HepG2 (cell line): ENCODE measurements around the gene ZNF155. TPM values are rescaled to one million over a fixed set of nuclear protein-coding genes. Genes with fewer than 3 reads are reported as not detected.

Experiments
- E2F1 ChIP-seq: sonication (generic); formaldehyde crosslinking; IDR thresholded peaks from 2 replicates; pipeline ENCODE4 v1.5.0; 2020; ENCODE audit warnings: missing genetic modification reagents
- HOMEZ ChIP-seq: IDR thresholded peaks from 2 replicates; pipeline ENCODE4 v1.6.1; 2016; ENCODE audit warnings: low read depth
- KDM2A ChIP-seq: sonication (generic); formaldehyde crosslinking; IDR thresholded peaks from 2 replicates; pipeline ENCODE4 v1.4.0; 2020; ENCODE audit warnings: low read depth, missing genetic modification reagents, borderline replicate concordance
- KDM6A ChIP-seq: IDR thresholded peaks from 2 replicates; pipeline ENCODE4 v1.6.1; 2016; ENCODE audit warnings: low read depth
- KLF16 ChIP-seq, 2 experiments: sonication (generic) in 1 of 2; formaldehyde crosslinking in 1 of 2; IDR thresholded peaks; 2 replicates each; pipeline versions ENCODE4 v1.6.1 to v1.8.0; 2016 to 2023; ENCODE audit warnings: missing genetic modification reagents in 2 of 2, missing compliant biosample characterization in 1 of 2
- MIER3 ChIP-seq: IDR thresholded peaks from 2 replicates; pipeline ENCODE4 v1.6.1; 2016; ENCODE audit warnings: missing compliant biosample characterization, borderline replicate concordance
- POLR2A ChIP-seq, 2 experiments: IDR thresholded peaks; 2 replicates each; pipeline ENCODE4 v1.6.1; 2011; ENCODE audit warnings: low read depth in 2 of 2, low read length in 2 of 2, mild to moderate bottlenecking in 1 of 2, moderate library complexity in 1 of 2; ENCODE audit not compliant: insufficient read depth in 1 of 2
- ZNF282 ChIP-seq: fragments of 450-650 bp; IDR thresholded peaks from 2 replicates; pipeline ENCODE4 v1.6.1; 2018; ENCODE audit not compliant: partially characterized antibody
- ZNF343 ChIP-seq: sonication (generic); formaldehyde crosslinking; IDR thresholded peaks from 2 replicates; pipeline ENCODE4 v1.4.0; 2020; ENCODE audit warnings: mild to moderate bottlenecking, missing genetic modification reagents
- ZNF547 ChIP-seq: sonication (generic); formaldehyde crosslinking; IDR thresholded peaks from 2 replicates; pipeline ENCODE4 v1.5.1; 2020; ENCODE audit warnings: mild to moderate bottlenecking, missing genetic modification reagents
- ZNF563 ChIP-seq: sonication (generic); formaldehyde crosslinking; IDR thresholded peaks from 2 replicates; pipeline ENCODE4 v1.8.0; 2022; ENCODE audit warnings: mild to moderate bottlenecking, moderate library complexity, missing genetic modification reagents
- ZNF605 ChIP-seq: sonication (generic); formaldehyde crosslinking; IDR thresholded peaks from 2 replicates; pipeline ENCODE4 v1.8.0; 2022; ENCODE audit warnings: mild to moderate bottlenecking, missing genetic modification reagents
- ZNF766 ChIP-seq: sonication (generic); formaldehyde crosslinking; IDR thresholded peaks from 2 replicates; pipeline ENCODE4 v1.5.0; 2020; ENCODE audit warnings: missing genetic modification reagents, borderline replicate concordance
- polyA plus RNA-seq, 8 experiments: library from polyadenylated mRNA; depleted of rRNA in 3 of 8; stranded (reverse) in 7 of 8; unstranded in 1 of 8; fragments of >200 nt; fragmentation: Illumina TruSeq in 4 of 8; extraction: Trizol in 4 of 8; gene quantifications; 2 replicates each; pipeline versions ENCODE4 v1.2.1 to v1.2.3, GENCODE V29; 2011 to 2016; ENCODE audit warnings: low read depth in 4 of 8, missing spikeins in 1 of 8, mixed read lengths in 1 of 8; ENCODE audit not compliant: insufficient read depth in 1 of 8
- total RNA-seq, 5 experiments: library from RNA; depleted of rRNA; stranded (reverse); fragments of >200 nt; fragmentation: Illumina TruSeq; extraction: Trizol; gene quantifications; 2 replicates each; pipeline ENCODE4 v1.2.3, GENCODE V29; 2016; ENCODE audit warnings: low read depth in 1 of 5
- TF ChIP-seq, protein P1 (sequence below): sonication (generic); formaldehyde crosslinking; IDR thresholded peaks from 2 replicates; pipeline ENCODE4 v1.4.0; 2020; ENCODE audit warnings: missing genetic modification reagents
- TF ChIP-seq, protein P2 (sequence below): sonication (generic); formaldehyde crosslinking; IDR thresholded peaks from 2 replicates; pipeline ENCODE4 v1.5.0; 2020; ENCODE audit warnings: missing genetic modification reagents
- TF ChIP-seq, protein P3 (sequence below): sonication (generic); formaldehyde crosslinking; IDR thresholded peaks from 2 replicates; pipeline ENCODE4 v1.8.1; 2023; ENCODE audit warnings: mild to moderate bottlenecking, missing genetic modification reagents
- TF ChIP-seq, protein P4 (sequence below): sonication (generic); formaldehyde crosslinking; conservative IDR thresholded peaks from 2 replicates; pipeline ENCODE4 v1.8.0; 2022; ENCODE audit warnings: missing genetic modification reagents

The ZNF155 gene
- total and polyA plus RNA-seq, 2 of the 13 experiments (the other 11 are each of a cell fraction or from before 2014, with no cell fraction given) = 2.5 to 3.6 TPM

DNA sequence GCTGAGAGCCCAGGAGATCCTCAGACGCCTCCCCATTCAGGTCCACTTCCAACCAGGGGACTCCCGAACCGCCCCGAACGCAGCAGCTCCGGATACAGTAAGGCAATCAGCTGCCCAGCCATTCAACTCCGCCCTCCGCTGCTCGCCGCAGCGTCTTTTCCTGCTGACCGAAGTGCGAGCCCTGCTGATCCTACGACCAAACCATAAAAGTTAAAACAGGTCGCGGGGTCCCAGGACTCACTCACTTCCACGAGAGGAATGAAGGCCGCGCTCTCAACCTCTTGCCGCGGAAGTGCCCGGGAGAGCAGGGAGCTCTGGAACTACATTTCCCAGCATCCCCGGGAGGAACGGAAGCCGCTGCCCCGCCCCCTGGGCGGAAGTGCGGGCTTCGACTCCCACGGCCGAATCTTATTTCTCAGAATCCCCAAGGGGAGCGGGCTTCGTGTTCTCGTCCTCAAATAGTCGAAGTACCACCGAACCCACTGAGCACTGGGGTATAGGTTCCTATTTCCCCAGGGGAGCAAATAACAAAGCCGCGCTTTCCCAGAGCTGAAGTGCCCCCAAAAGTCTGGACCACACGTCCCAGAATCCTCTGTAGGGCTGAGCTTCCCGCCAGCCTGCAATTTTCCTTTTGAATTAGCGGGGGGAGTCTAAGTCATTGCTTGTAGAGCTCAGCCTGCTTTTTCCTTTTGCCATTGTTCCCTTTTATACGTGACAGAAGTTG is 48.8 kb upstream of the ZNF155 start, which contains the start of gene ZNF45 (continued):
- TF ChIP-seq, protein P1, sequence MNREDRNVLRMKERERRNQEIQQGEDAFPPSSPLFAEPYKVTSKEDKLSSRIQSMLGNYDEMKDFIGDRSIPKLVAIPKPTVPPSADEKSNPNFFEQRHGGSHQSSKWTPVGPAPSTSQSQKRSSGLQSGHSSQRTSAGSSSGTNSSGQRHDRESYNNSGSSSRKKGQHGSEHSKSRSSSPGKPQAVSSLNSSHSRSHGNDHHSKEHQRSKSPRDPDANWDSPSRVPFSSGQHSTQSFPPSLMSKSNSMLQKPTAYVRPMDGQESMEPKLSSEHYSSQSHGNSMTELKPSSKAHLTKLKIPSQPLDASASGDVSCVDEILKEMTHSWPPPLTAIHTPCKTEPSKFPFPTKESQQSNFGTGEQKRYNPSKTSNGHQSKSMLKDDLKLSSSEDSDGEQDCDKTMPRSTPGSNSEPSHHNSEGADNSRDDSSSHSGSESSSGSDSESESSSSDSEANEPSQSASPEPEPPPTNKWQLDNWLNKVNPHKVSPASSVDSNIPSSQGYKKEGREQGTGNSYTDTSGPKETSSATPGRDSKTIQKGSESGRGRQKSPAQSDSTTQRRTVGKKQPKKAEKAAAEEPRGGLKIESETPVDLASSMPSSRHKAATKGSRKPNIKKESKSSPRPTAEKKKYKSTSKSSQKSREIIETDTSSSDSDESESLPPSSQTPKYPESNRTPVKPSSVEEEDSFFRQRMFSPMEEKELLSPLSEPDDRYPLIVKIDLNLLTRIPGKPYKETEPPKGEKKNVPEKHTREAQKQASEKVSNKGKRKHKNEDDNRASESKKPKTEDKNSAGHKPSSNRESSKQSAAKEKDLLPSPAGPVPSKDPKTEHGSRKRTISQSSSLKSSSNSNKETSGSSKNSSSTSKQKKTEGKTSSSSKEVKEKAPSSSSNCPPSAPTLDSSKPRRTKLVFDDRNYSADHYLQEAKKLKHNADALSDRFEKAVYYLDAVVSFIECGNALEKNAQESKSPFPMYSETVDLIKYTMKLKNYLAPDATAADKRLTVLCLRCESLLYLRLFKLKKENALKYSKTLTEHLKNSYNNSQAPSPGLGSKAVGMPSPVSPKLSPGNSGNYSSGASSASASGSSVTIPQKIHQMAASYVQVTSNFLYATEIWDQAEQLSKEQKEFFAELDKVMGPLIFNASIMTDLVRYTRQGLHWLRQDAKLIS (CRISPR knock-in tag) = no peak
- TF ChIP-seq, protein P2, sequence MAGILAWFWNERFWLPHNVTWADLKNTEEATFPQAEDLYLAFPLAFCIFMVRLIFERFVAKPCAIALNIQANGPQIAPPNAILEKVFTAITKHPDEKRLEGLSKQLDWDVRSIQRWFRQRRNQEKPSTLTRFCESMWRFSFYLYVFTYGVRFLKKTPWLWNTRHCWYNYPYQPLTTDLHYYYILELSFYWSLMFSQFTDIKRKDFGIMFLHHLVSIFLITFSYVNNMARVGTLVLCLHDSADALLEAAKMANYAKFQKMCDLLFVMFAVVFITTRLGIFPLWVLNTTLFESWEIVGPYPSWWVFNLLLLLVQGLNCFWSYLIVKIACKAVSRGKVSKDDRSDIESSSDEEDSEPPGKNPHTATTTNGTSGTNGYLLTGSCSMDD (CRISPR knock-in tag) = no peak
- TF ChIP-seq MIER3 (CRISPR knock-in tag) = 0 out of 2 replicates have a peak, but pooled peaks have one; percentile 42
- TF ChIP-seq KLF16 (CRISPR knock-in tag; IDR thresholded peaks at IDR 0.05) = peak in 1 of 2 experiments; percentile 82; a peak in 1 of 4 replicates
- TF ChIP-seq POLR2A (IDR thresholded peaks at IDR 0.05; ENCODE audit: insufficient read depth in 1 of 2, low read depth in 2 of 2, low read length in 2 of 2) = peak; percentile 72 to 74
- TF ChIP-seq KDM2A = peak; percentile 80; the same call in 1 of the 2 replicates
- no peak for TF ChIP-seq HOMEZ (CRISPR knock-in tag)
- TF ChIP-seq KDM6A (CRISPR knock-in tag) = no peak
- TF ChIP-seq E2F1 = peak; percentile 93
- TF ChIP-seq ZNF343 (CRISPR knock-in tag) = 0 out of 2 replicates have a peak, but pooled peaks have one; percentile 68
- TF ChIP-seq, protein P3, sequence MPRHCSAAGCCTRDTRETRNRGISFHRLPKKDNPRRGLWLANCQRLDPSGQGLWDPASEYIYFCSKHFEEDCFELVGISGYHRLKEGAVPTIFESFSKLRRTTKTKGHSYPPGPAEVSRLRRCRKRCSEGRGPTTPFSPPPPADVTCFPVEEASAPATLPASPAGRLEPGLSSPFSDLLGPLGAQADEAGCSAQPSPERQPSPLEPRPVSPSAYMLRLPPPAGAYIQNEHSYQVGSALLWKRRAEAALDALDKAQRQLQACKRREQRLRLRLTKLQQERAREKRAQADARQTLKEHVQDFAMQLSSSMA = no peak
- TF ChIP-seq ZNF605 (CRISPR knock-in tag) = peak; percentile 79
- no peak for TF ChIP-seq ZNF766
- TF ChIP-seq, protein P4, sequence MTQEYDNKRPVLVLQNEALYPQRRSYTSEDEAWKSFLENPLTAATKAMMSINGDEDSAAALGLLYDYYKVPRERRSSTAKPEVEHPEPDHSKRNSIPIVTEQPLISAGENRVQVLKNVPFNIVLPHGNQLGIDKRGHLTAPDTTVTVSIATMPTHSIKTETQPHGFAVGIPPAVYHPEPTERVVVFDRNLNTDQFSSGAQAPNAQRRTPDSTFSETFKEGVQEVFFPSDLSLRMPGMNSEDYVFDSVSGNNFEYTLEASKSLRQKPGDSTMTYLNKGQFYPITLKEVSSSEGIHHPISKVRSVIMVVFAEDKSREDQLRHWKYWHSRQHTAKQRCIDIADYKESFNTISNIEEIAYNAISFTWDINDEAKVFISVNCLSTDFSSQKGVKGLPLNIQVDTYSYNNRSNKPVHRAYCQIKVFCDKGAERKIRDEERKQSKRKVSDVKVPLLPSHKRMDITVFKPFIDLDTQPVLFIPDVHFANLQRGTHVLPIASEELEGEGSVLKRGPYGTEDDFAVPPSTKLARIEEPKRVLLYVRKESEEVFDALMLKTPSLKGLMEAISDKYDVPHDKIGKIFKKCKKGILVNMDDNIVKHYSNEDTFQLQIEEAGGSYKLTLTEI = no peak
- TF ChIP-seq ZNF563 (CRISPR knock-in tag) = peak; percentile 68; the same call in 1 of the 2 replicates
- TF ChIP-seq ZNF547 = no peak
- TF ChIP-seq ZNF282 = no peak
